ENCODE results near the gene GTF2F2.

The GTF2F2 gene

GRCh38 chr13:45209229-45209628 is 88.9 kb downstream of the GTF2F2 start:
- no peak overlapping the region for H2AK5ac ChIP-seq (ENCODE audit: low read depth, low read length)
- H3K9me3 ChIP-seq (replicated peaks in 1 of 2; ENCODE audit: control insufficient read depth in 2 of 2, insufficient read depth in 1 of 2, low read depth in 1 of 2, low read length in 2 of 2), result no peaks in the 10 kb centered on the region
- H3K18ac ChIP-seq (ENCODE audit: low read length), result no peak overlapping the region
- no peak overlapping the region for H2AFZ ChIP-seq (ENCODE audit: low read length)
- H2BK15ac ChIP-seq (ENCODE audit: low read length), result no peak overlapping the region
- H2BK5ac ChIP-seq (ENCODE audit: low read length), result no peak overlapping the region
- no peak overlapping the region for H3K4me2 ChIP-seq (ENCODE audit: insufficient read depth, low read length, poor library complexity, severe bottlenecking)
- H3K79me1 ChIP-seq (ENCODE audit: low read depth, low read length), result no peaks in the 10 kb centered on the region
- no peaks in the 10 kb centered on the region for H3K27me3 ChIP-seq (ENCODE audit: control insufficient read depth in 3 of 3, insufficient read depth in 3 of 3, low read depth in 1 of 3, low read length in 3 of 3)
- H3K23ac ChIP-seq (ENCODE audit: low read depth, low read length, poor library complexity), result no peak overlapping the region
- no peak overlapping the region for H3K27ac ChIP-seq (replicated peaks; ENCODE audit: low read length)
- no peak overlapping the region for H2BK120ac ChIP-seq (ENCODE audit: low read depth, low read length)
- H3K4ac ChIP-seq (ENCODE audit: low read length), result no peak overlapping the region
- no peak overlapping the region for H4K8ac ChIP-seq (ENCODE audit: low read depth, low read length)
- no peak for DNase-seq (ENCODE audit: low spot score)
- no peak overlapping the region for H4K91ac ChIP-seq (ENCODE audit: low read depth, low read length, poor library complexity)
- H3K36me3 ChIP-seq (replicated peaks in 1 of 2; ENCODE audit: control insufficient read depth in 2 of 2, insufficient read depth in 2 of 2, low read length in 2 of 2), result peaks cover 4 to 38% of the 10 kb centered on the region in 2 donors
- H3K4me3 ChIP-seq (ENCODE audit: low read length in 2 of 2), result no peak overlapping the region
- peaks cover 0 to 3% of the 10 kb centered on the region in 2 donors for H3K4me1 ChIP-seq (ENCODE audit: control insufficient read depth in 2 of 2, insufficient read depth in 1 of 2, low read depth in 1 of 2, low read length in 2 of 2)
- no peak overlapping the region for H2BK12ac ChIP-seq (ENCODE audit: low read length)
- no peak overlapping the region for H3K9ac ChIP-seq (ENCODE audit: low read depth, low read length, poor library complexity)
- no peak overlapping the region for H3K14ac ChIP-seq (ENCODE audit: low read length)

- H3K27me3 ChIP-seq (ENCODE audit: control insufficient read depth in 3 of 3, insufficient read depth in 3 of 3, low read depth in 1 of 3, low read length in 3 of 3), result no peaks in the 10 kb centered on the region
- no peak overlapping the region for H2BK15ac ChIP-seq (ENCODE audit: low read length)
- H3K79me1 ChIP-seq (ENCODE audit: low read depth, low read length), result no peaks in the 10 kb centered on the region
- DNase-seq (ENCODE audit: low spot score), result no peak
- no peak overlapping the region for H3K18ac ChIP-seq (ENCODE audit: low read length)
- no peak overlapping the region for H3K4me3 ChIP-seq (ENCODE audit: low read length in 2 of 2)
- H4K8ac ChIP-seq (ENCODE audit: low read depth, low read length), result no peak overlapping the region
- H3K23ac ChIP-seq (ENCODE audit: low read depth, low read length, poor library complexity), result no peak overlapping the region
- no peak overlapping the region for H2BK12ac ChIP-seq (ENCODE audit: low read length)
- no peak overlapping the region for H2BK5ac ChIP-seq (ENCODE audit: low read length)
- H3K9me3 ChIP-seq (replicated peaks in 1 of 2; ENCODE audit: control insufficient read depth in 2 of 2, insufficient read depth in 1 of 2, low read depth in 1 of 2, low read length in 2 of 2), result no peaks in the 10 kb centered on the region
- H2AK5ac ChIP-seq (ENCODE audit: low read depth, low read length), result no peak overlapping the region
- H3K4me2 ChIP-seq (ENCODE audit: insufficient read depth, low read length, poor library complexity, severe bottlenecking), result no peak overlapping the region
- H3K4ac ChIP-seq (ENCODE audit: low read length), result no peak overlapping the region
- H3K9ac ChIP-seq (ENCODE audit: low read depth, low read length, poor library complexity), result no peak overlapping the region
- no peak overlapping the region for H2AFZ ChIP-seq (ENCODE audit: low read length)
- H3K14ac ChIP-seq (ENCODE audit: low read length), result no peak overlapping the region
- no peak overlapping the region for H4K91ac ChIP-seq (ENCODE audit: low read depth, low read length, poor library complexity)
- WGBS, 2 donors (ENCODE audit: extremely low coverage in 2 of 2, insufficient read length in 2 of 2, insufficient replicate concordance in 1 of 2), result no CpG with 5 or more reads among the region's 9 CpGs
- peaks cover 0 to 8% of the 10 kb centered on the region in 2 donors for H3K36me3 ChIP-seq (replicated peaks in 1 of 2; ENCODE audit: control insufficient read depth in 2 of 2, insufficient read depth in 2 of 2, low read length in 2 of 2)
- no peak overlapping the region for H2BK120ac ChIP-seq (ENCODE audit: low read depth, low read length)
- peaks cover 4 to 7% of the 10 kb centered on the region in 2 donors for H3K4me1 ChIP-seq (ENCODE audit: control insufficient read depth in 2 of 2, insufficient read depth in 1 of 2, low read depth in 1 of 2, low read length in 2 of 2)
- no peak overlapping the region for H3K27ac ChIP-seq (replicated peaks; ENCODE audit: low read length)
These were observed 95.2 kb downstream of the GTF2F2 start for GRCh38 chr13:45215392-45216077.

GRCh38 chr13:45216193-45216592 is 95.9 kb downstream of the GTF2F2 start:
- H3K4me1 ChIP-seq (ENCODE audit: control insufficient read depth in 2 of 2, insufficient read depth in 1 of 2, low read depth in 1 of 2, low read length in 2 of 2), result peaks cover 4 to 7% of the 10 kb centered on the region in 2 donors
- no peak overlapping the region for H3K18ac ChIP-seq (ENCODE audit: low read length)
- H3K23ac ChIP-seq (ENCODE audit: low read depth, low read length, poor library complexity), result no peak overlapping the region
- no peak overlapping the region for H2AK5ac ChIP-seq (ENCODE audit: low read depth, low read length)
- H2AFZ ChIP-seq (ENCODE audit: low read length), result no peak overlapping the region
- no peak overlapping the region for H3K9ac ChIP-seq (ENCODE audit: low read depth, low read length, poor library complexity)
- H2BK15ac ChIP-seq (ENCODE audit: low read length), result no peak overlapping the region
- no peak overlapping the region for H3K14ac ChIP-seq (ENCODE audit: low read length)
- no peaks in the 10 kb centered on the region for H3K9me3 ChIP-seq (replicated peaks in 1 of 2; ENCODE audit: control insufficient read depth in 2 of 2, insufficient read depth in 1 of 2, low read depth in 1 of 2, low read length in 2 of 2)
- H4K8ac ChIP-seq (ENCODE audit: low read depth, low read length), result no peak overlapping the region
- peaks cover 0 to 3% of the 10 kb centered on the region in 2 donors for H3K36me3 ChIP-seq (replicated peaks in 1 of 2; ENCODE audit: control insufficient read depth in 2 of 2, insufficient read depth in 2 of 2, low read length in 2 of 2)
- H3K4me3 ChIP-seq (ENCODE audit: low read length in 2 of 2), result no peak overlapping the region
- no peaks in the 10 kb centered on the region for H3K79me1 ChIP-seq (ENCODE audit: low read depth, low read length)
- no peaks in the 10 kb centered on the region for H3K27me3 ChIP-seq (ENCODE audit: control insufficient read depth in 3 of 3, insufficient read depth in 3 of 3, low read depth in 1 of 3, low read length in 3 of 3)
- no peak overlapping the region for H2BK5ac ChIP-seq (ENCODE audit: low read length)
- no peak for DNase-seq (ENCODE audit: low spot score)
- H2BK12ac ChIP-seq (ENCODE audit: low read length), result no peak overlapping the region
- no peak overlapping the region for H3K4ac ChIP-seq (ENCODE audit: low read length)
- no peak overlapping the region for H4K91ac ChIP-seq (ENCODE audit: low read depth, low read length, poor library complexity)
- H3K27ac ChIP-seq (replicated peaks; ENCODE audit: low read length), result no peak overlapping the region
- H3K4me2 ChIP-seq (ENCODE audit: insufficient read depth, low read length, poor library complexity, severe bottlenecking), result no peak overlapping the region
- no peak overlapping the region for H2BK120ac ChIP-seq (ENCODE audit: low read depth, low read length)
- no CpG with 5 or more reads among the region's 4 CpGs for WGBS, 2 donors (ENCODE audit: extremely low coverage in 2 of 2, insufficient read length in 2 of 2, insufficient replicate concordance in 1 of 2)

- no peak overlapping the region for H3K27ac ChIP-seq (replicated peaks; ENCODE audit: low read length)
- no peak overlapping the region for H4K91ac ChIP-seq (ENCODE audit: low read depth, low read length, poor library complexity)
- H3K4me2 ChIP-seq (ENCODE audit: insufficient read depth, low read length, poor library complexity, severe bottlenecking), result no peak overlapping the region
- H3K4ac ChIP-seq (ENCODE audit: low read length), result no peak overlapping the region
- no peak overlapping the region for H2BK15ac ChIP-seq (ENCODE audit: low read length)
- H4K8ac ChIP-seq (ENCODE audit: low read depth, low read length), result no peak overlapping the region
- no peak overlapping the region for H2BK120ac ChIP-seq (ENCODE audit: low read depth, low read length)
- DNase-seq (ENCODE audit: low spot score), result no peak
- no peak overlapping the region for H2BK5ac ChIP-seq (ENCODE audit: low read length)
- no peak overlapping the region for H3K18ac ChIP-seq (ENCODE audit: low read length)
- H3K9me3 ChIP-seq (replicated peaks in 1 of 2; ENCODE audit: control insufficient read depth in 2 of 2, insufficient read depth in 1 of 2, low read depth in 1 of 2, low read length in 2 of 2), result no peaks in the 10 kb centered on the region
- peaks cover 4 to 7% of the 10 kb centered on the region in 2 donors for H3K4me1 ChIP-seq (ENCODE audit: control insufficient read depth in 2 of 2, insufficient read depth in 1 of 2, low read depth in 1 of 2, low read length in 2 of 2)
- no peak overlapping the region for H2AK5ac ChIP-seq (ENCODE audit: low read depth, low read length)
- no peaks in the 10 kb centered on the region for H3K79me1 ChIP-seq (ENCODE audit: low read depth, low read length)
- no peak overlapping the region for H2BK12ac ChIP-seq (ENCODE audit: low read length)
- H3K4me3 ChIP-seq (ENCODE audit: low read length in 2 of 2), result no peak overlapping the region
- peaks cover 0 to under 1% of the 10 kb centered on the region in 2 donors for H3K36me3 ChIP-seq (replicated peaks in 1 of 2; ENCODE audit: control insufficient read depth in 2 of 2, insufficient read depth in 2 of 2, low read length in 2 of 2)
- H3K9ac ChIP-seq (ENCODE audit: low read depth, low read length, poor library complexity), result no peak overlapping the region
- WGBS, 2 donors (ENCODE audit: extremely low coverage in 2 of 2, insufficient read length in 2 of 2, insufficient replicate concordance in 1 of 2), result no CpG with 5 or more reads among the region's 1 CpG
- H2AFZ ChIP-seq (ENCODE audit: low read length), result no peak overlapping the region
- H3K14ac ChIP-seq (ENCODE audit: low read length), result no peak overlapping the region
- H3K27me3 ChIP-seq (ENCODE audit: control insufficient read depth in 3 of 3, insufficient read depth in 3 of 3, low read depth in 1 of 3, low read length in 3 of 3), result no peaks in the 10 kb centered on the region
- no peak overlapping the region for H3K23ac ChIP-seq (ENCODE audit: low read depth, low read length, poor library complexity)
These were observed 98.4 kb downstream of the GTF2F2 start for GRCh38 chr13:45218689-45219088.
